DOHH2 (cell line): ENCODE results near the gene DDI2.

Experiments used
- CTCF ChIP-seq: fragments of 200-600 bp; sonication (generic); IDR thresholded peaks from one replicate; pipeline ENCODE4 v1.5.1; 2014; ENCODE audit warnings: antibody characterized with exemption, mild to moderate bottlenecking, low read depth, low read length; ENCODE audit not compliant: poor library complexity, severe bottlenecking
- EZH2phosphoT487 ChIP-seq: fragments of 200-600 bp; sonication (generic); IDR thresholded peaks from 2 replicates; pipeline ENCODE4 v1.6.1; 2017; ENCODE audit warnings: borderline replicate concordance, mild to moderate bottlenecking, antibody characterized with exemption, low read length, moderate library complexity, mixed read lengths

- no peak for TF ChIP-seq CTCF
- no peak for TF ChIP-seq EZH2phosphoT487
Observed at GRCh38 chr1:15660151-15660550, 42.9 kb downstream of the DDI2 start.
